T-helper 1 cell treated with Interleukin-12 subunit alpha and Interleukin-12 subunit beta and Interleukin-4 antibody, amounts not matched to agents 30 ng/mL and 1 ng/mL, for 36 hours (primary cell): ENCODE measurements around the gene P2RX7. TPM values are rescaled to one million over a fixed set of nuclear protein-coding genes. Genes with fewer than 3 reads are reported as not detected.
"Not testable (repeated sequence)": the region's sequence is repeated elsewhere in the genome, so short reads cannot be mapped to it uniquely, and the experiment has no call there.

Experiments
- intact Hi-C: fragments of 100-400 bp; cut with micrococcal nuclease; formaldehyde crosslinking; loops from one replicate; pipeline ENCODE4 v1.15.1; 2024
- total RNA-seq: library from RNA; stranded (reverse); gene quantifications from 2 replicates; pipeline ENCODE4 v1.2.3, GENCODE V29; 2022

Gene P2RX7
- total RNA-seq, 1 donor from 2014 or later, result 14.5 TPM

- intact Hi-C loops, result no loop called here
Observed at GRCh38 chr12:121167951-121168350, 35.3 kb downstream of the P2RX7 start.

GRCh38 chr12:121170151-121170550 is 37.5 kb downstream of the P2RX7 start:
- intact Hi-C loops, result no loop called here

GRCh38 chr12:121170611-121171260 is 38.1 kb downstream of the P2RX7 start:
- intact Hi-C loops, result no loop called here

GRCh38 chr12:121172145-121172544 is 39.5 kb downstream of the P2RX7 start:
- intact Hi-C loops, result no loop called here

- intact Hi-C loops, result no loop called here
Observed at GRCh38 chr12:121175383-121176119, 42.9 kb downstream of the P2RX7 start.

- intact Hi-C loops, result no loop called here
Observed at GRCh38 chr12:121176826-121177529, 44.3 kb downstream of the P2RX7 start.

GRCh38 chr12:121181181-121181580 is 48.5 kb downstream of the P2RX7 start:
- intact Hi-C loops, result no loop called here

- intact Hi-C loops, result no loop called here
Observed at GRCh38 chr12:121182222-121182893, 49.7 kb downstream of the P2RX7 start.

GRCh38 chr12:121184425-121184824 is 51.7 kb downstream of the P2RX7 start:
- intact Hi-C loops, result no loop called here

- intact Hi-C loops, result no loop called here
Observed at GRCh38 chr12:121184984-121185889, 52.6 kb downstream of the P2RX7 start.

- intact Hi-C loops, result no loop called here
Observed at GRCh38 chr12:121186826-121187225, 54.1 kb downstream of the P2RX7 start.

GRCh38 chr12:121187501-121187900 is 54.8 kb downstream of the P2RX7 start:
- intact Hi-C loops, result no loop called here

- intact Hi-C loops, result no loop called here
Observed at GRCh38 chr12:121188227-121188626, 55.6 kb downstream of the P2RX7 start.

GRCh38 chr12:121189131-121189530 is 56.5 kb downstream of the P2RX7 start:
- intact Hi-C loops, result no loop called here

- intact Hi-C loops, result no loop called here
Observed at GRCh38 chr12:121189619-121190155, 57.0 kb downstream of the P2RX7 start.

GRCh38 chr12:121190523-121191031 is 57.9 kb downstream of the P2RX7 start:
- intact Hi-C loops, result no loop called here

GRCh38 chr12:121191151-121191550 is 58.5 kb downstream of the P2RX7 start:
- intact Hi-C loops, result no loop called here

GRCh38 chr12:121196902-121197301 is 64.2 kb downstream of the P2RX7 start:
- intact Hi-C loops, result no loop called here

GRCh38 chr12:121198949-121199348 is 66.3 kb downstream of the P2RX7 start:
- intact Hi-C loops, result no loop called here

GRCh38 chr12:121201140-121201539 is 68.5 kb downstream of the P2RX7 start:
- intact Hi-C loops, result not testable (repeated sequence)
